KG1 (cell line): ENCODE data around the gene KCNT1.

Source experiments
- DNase-seq: peaks from one replicate; lab custom pipeline; 2025; lab: John Stamatoyannopoulos, UW

Gene KCNT1

GRCh38 chr9:135673941-135674340 is 28.0 kb upstream of the KCNT1 start:
- no peak for DNase-seq

- no peak for DNase-seq
Measured at GRCh38 chr9:135674977-135675376, 27.0 kb upstream of the KCNT1 start.

GRCh38 chr9:135676891-135677290 is 25.1 kb upstream of the KCNT1 start:
- DNase-seq = no peak

DNA sequence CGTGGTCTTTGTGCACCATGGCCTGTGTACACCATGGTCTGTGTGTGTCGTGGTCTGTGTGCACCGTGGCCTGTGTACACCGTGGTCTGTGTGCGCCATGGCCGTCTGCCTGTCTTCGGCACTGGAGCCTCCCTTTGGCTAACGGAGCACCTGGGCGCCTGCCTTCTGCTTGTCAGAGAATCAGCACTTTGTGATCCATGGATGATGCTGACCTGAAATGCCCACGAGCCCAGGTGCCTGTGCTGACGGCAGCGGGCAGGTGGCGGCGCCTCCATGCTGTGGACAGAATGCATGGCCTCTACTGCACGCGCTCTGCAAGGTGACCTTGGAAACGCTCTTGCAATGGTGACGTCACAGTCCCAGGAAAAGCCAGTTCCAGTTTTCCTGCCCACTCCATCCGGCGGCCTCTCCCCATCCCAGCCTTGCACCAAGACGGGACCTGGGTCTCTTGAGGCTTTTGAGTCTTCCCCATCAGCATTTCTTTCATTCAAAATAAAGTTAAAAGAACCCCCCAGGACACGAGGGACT is 24.3 kb upstream of the KCNT1 start:
- DNase-seq = no peak

DNA sequence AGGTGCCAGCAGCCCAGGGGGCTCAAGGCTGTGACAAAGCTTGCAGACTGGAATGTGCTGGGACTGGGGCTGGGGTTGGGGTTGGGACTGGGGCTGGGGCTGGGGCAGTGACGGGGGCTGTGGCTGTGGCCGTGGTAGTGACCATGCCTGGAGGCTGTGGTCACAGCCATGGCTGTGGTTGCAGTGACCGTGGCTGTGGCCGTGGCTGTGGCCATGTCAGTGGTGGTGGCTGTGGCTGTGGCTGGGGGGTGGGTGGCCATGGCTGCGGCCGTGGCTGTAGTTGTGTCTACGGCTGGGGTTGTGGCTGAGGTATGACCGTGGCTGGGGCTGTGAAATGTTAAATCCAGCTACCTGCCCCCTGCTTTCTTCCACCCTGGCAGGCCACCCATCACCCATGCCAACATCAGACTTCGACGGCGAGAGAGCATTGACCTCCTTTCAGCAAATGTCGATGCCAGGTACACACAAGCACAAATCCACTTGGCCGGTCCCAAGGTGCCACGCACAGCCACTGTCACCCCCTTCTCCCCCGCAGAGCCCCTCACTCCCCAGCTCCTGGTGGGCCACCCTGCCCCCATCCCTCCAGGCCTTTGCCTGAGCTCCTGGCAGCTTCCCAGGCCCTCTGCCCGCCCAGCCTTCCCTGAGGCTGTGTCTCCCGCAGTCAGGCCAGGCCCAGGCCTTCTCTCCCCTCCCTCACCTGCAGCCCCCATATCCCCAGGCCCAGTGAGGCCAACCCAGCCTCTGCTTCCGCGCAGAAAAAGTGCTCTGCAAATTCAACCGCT is 23.6 kb upstream of the KCNT1 start:
- no peak for DNase-seq

DNA sequence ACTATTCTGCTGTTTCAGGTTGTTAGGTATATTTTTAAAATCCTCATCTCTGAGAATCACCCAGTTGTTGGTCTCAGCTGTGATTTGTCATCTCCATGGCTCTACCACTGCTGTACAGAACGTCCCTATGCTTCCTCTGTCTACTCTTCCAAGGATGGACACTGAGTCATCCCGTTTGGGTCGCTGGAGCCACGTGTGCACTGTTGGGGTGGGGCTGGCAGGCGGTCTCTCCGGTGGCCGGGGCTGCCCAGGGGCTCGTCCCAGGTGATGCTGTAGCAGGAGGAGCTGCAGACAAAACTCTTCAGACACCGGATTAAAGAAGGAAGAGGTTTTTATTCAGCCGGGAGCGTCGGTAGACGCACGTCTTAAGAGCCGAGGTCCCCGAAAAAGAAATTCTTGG is 21.9 kb upstream of the KCNT1 start:
- DNase-seq = no peak

DNA sequence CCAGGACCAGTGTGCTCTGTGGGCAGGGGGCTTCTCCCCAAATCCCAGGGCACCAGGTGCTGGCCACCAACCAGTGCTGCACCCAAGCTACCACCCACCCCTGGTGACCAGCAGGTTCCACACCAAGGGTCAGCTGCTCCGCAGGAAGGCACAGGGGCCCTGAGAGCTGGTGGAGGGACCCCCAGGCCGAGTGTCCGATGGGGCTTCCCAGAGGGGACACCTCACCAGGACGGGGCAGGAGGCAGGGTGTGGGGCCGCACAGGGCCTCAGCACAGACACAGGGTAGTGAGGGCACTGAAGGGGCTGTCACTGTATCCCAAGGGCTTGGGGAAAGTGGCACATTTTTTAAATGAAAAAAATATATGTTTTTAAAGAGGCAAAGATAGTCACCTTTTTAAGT is 20.8 kb upstream of the KCNT1 start:
- no peak for DNase-seq

- DNase-seq = no peak
Measured at GRCh38 chr9:135683401-135684034, 18.5 kb upstream of the KCNT1 start.

DNA sequence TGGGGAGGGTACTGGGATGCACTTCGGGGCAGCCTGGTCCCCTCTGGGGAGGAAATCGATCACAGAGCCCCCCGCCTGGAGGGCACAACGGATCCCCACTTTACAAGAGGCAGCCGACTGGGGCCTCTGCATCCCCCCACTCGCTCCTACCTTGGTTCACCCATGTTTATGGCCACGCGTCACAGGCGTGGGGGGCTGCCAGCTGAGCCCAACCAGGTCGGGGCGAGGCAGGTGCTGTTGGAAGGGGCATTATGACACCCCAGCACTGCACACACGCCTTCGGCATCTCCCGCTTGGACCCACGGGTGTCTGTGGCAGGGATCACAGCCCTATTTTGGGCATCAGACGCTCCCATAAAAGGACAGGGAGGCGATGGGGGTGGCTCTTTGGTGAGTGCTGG is 17.3 kb upstream of the KCNT1 start:
- no peak for DNase-seq

GRCh38 chr9:135687216-135687615 is 14.8 kb upstream of the KCNT1 start:
- DNase-seq = no peak

DNA sequence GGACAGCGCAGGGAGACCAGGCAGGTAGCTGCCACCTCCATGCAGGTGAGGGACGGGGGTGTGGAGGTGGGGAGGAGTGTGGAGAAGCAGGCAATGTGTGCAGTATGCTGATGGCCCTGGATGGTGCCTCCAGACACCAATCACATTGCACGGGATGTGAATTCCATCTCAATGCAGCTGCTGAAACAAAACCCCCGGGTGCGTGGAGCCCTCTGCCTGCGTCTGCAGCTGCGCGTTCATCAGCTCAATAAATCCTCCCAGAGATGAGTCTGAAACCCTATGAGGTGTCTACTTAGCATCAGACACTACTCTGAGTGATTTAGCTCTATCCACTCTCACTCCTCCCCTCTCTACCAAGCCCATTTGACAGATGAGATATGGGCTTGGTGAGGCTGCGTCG is 13.0 kb upstream of the KCNT1 start:
- no peak for DNase-seq

DNA sequence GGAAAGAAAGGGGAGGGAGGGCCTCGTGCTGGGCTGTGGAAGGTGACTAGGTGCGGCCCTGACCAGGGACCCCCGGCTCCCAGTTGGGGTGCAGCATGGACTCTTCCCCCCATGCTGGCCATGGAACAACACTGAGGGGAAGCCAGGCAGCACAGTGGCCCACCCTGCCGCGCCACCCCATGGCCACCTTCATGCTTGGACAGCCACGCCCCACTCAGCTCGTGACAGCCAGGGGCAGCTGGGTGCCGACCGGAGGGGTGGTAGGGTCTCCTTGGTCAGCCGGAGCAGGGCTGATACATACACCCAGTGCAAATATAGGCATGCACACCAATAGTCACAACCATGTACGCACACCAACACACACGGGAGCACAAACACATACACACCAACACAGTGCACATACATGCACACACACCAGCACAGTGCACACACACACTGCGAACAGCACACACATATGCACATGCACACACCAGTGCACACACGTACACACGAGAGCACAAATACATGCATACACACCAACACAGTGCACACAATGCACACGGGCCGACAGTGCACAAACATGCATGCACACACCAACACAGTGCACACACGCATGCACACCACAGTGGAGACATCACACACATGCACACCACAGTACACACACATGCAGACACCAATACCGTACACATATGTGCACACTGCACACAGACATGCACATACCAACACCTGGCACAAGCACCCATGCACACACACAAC is 11.0 kb upstream of the KCNT1 start:
- DNase-seq = no peak

GRCh38 chr9:135692410-135692809 is 9.6 kb upstream of the KCNT1 start:
- DNase-seq = no peak

DNA sequence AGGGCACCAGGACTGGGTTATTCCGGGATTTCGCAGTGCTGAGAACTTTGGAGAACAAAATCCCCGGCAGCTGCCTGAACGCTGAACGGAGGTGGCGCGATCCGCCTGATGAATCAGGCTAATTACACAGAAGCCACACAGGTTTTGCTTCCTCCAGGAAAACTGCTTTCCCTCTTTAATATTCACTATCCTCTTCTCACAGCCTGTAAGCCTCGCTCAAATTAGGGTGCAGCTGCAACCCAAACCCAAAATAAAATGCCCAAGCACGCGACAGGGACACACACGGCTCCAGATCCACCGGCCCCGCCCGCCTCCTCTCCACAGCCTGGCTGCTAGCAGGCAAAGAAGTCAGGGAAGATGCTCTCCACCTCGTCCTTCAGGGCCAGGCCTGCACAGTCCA is 8.7 kb upstream of the KCNT1 start:
- DNase-seq = no peak

- no peak for DNase-seq
Measured at GRCh38 chr9:135693771-135694170, 8.2 kb upstream of the KCNT1 start.

DNA sequence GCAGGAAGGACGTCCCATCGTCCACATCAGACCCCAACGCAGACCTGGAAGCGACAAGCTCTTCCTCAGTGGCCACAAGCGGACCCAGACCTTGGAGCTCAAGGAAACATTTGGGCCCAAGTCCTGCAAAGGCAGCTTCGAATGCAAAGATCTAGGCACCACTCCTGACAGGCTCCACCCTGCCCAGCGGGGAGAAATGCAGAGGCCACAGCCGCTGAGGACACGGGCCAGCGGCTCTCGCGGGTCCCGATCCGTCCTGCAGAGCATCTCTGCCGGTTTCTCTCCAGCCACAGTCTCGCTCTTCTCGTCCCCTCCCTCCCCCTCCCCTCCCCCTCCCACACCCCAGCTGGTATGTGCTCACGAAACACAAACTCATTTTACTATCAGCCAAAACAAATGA is 7.6 kb upstream of the KCNT1 start:
- DNase-seq = no peak

DNA sequence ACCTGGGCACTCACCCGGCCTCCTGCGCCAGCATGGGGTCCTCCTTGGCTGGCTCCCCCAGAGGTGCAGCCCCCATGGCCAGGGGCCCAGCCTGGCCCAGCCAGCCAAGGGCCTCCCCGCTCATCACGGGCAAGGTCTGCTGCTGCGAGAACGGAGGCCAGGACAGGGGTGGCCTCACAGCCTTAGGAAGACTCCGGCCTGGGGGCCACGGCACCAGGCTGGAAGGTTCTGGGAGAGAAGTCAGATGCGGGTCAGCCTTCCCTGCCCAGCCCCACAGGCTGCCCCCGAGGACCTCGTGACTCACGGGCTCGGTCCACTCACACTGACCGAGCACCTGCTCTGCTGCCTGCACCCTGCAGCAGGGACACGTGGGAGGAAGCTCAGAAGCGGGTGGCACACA is 6.9 kb upstream of the KCNT1 start:
- DNase-seq = no peak

DNA sequence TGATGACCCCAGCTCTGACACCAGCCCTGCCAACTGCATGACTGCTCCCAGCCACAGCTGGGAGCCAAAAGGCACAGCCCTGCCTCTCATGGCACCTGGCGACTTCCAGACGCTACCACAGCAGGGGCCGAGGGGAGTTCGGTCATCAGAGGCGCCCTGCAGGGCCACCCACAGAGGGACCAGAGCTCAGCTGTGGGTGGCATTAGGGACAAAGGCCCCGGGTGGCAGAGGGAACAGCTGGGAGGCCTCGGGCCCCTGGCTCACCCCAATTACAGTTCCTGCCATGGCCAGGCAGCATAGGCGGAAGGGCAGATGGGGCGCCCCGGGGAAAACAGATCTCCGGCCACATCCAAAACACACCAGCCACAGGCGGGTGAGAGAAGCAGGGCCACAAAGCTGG is 6.3 kb upstream of the KCNT1 start:
- DNase-seq = no peak

DNA sequence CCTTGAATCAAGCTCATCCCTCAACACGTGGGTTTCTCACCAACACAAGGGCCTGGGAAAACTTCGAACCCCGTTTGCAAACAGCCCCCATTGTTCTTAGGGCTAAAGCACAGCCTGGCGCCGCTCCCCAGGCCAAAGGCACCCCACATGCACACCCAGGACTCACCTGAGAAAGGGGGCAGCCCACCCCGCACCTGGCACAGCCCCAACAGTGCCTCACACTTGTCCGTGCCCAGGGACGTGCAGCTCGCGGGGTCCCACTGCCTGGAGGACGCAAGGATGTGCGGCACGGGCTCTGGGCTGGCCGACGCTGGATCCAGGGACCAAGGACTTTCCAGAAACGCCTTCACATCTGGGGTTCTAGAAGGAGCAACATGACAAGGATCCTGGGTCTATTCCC is 5.5 kb upstream of the KCNT1 start:
- DNase-seq = no peak

DNA sequence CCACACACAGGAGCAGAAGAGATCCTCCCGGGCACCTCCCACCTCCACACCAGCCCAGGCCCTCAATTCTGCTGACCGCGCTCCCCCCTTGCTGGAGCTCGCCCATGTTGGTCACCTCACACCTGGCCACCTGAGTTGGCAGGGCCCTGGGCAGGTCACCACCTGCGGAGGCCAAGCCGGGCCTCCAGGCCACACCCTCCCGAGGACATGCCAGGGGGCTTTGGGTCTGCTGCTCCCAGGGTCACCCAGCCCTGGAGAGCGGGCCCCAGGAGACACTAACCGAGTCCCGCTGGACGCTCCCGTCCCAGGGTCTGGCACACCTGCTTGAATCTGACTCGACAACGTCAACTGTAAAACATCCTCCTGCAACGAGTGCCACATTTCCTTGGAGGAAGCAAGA is 4.8 kb upstream of the KCNT1 start:
- no peak for DNase-seq

DNA sequence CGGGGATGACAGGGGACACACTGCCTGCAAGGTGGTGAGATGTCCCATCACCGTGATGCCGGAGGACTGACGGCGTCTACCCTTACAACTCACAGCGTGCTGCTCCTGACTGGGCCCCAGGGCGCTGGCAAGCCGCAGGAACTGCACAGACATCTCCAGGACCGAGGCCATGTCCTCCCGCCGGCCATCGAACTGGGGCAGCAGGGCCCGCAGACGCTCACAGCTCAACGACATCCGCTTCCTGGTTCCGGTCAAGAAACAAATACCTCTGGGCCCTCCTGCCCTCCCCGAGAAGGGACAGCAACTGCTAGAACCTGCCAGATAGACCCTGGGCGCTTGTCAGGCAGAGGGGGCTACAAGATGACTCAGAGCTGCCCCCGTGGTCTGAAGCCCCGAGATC is 3.7 kb upstream of the KCNT1 start:
- no peak for DNase-seq

- DNase-seq = no peak
Measured at GRCh38 chr9:135698767-135699166, 3.2 kb upstream of the KCNT1 start.

- no peak for DNase-seq
Measured at GRCh38 chr9:135699440-135699839, 2.5 kb upstream of the KCNT1 start, which contains the start of gene SOHLH1. Gene SOHLH1, minus strand, starts transcription at chr9:135699481. Its CDS starts 14 bp downstream, at chr9:135699467.
